Natural killer cell (primary cell): ENCODE data around the gene FBLN1. TPM values are rescaled to one million over a fixed set of nuclear protein-coding genes. Genes with fewer than 3 reads are reported as not detected.

Source experiments
- ATAC-seq, 3 donors: fragments of 150-1000 bp in 2 of 3; fragments of 200-7000 bp in 1 of 3; cut with Tn5 transposase; 1 replicate in 1 of 3; 2 replicates in 2 of 3; pipeline ENCODE4 v1.10.0; 2021; ENCODE audit warnings: mild to moderate bottlenecking in 2 of 3, moderate library complexity in 2 of 3
- DNase-seq, 2 donors: peaks; one replicate each; pipeline versions ENCODE4 v3.0.0 to v3.0.0-alpha.2; 2013 to 2021; ENCODE audit warnings: mixed read lengths in 1 of 2
- H3K27ac ChIP-seq: one replicate; pipeline ENCODE4 v1.5.1; 2013; ENCODE audit warnings: mild to moderate bottlenecking, low read length
- H3K27me3 ChIP-seq: one replicate; pipeline ENCODE4 v1.6.1; 2013; ENCODE audit warnings: low read length; ENCODE audit not compliant: control insufficient read depth, insufficient read depth
- H3K36me3 ChIP-seq: one replicate; pipeline ENCODE4 v1.6.1; 2013; ENCODE audit warnings: low read length; ENCODE audit not compliant: control insufficient read depth, insufficient read depth
- H3K4me1 ChIP-seq: one replicate; pipeline ENCODE4 v1.6.1; 2013; ENCODE audit warnings: low read length; ENCODE audit not compliant: control insufficient read depth, insufficient read depth
- H3K4me3 ChIP-seq: one replicate; pipeline ENCODE4 v1.5.1; 2013; ENCODE audit warnings: low read length
- H3K9me3 ChIP-seq: one replicate; pipeline ENCODE4 v1.6.1; 2013; ENCODE audit warnings: low read length; ENCODE audit not compliant: control insufficient read depth, insufficient read depth
- H3K27ac Mint-ChIP-seq, 2 donors: one replicate each; pipeline ENCODE4 v1.8.0; 2022; ENCODE audit warnings: mild to moderate bottlenecking in 2 of 2, mixed read lengths in 2 of 2, moderate library complexity in 1 of 2
- H3K27me3 Mint-ChIP-seq, 2 donors: one replicate each; pipeline ENCODE4 v1.8.0; 2022; ENCODE audit warnings: low read depth in 2 of 2, mixed read lengths in 2 of 2
- H3K36me3 Mint-ChIP-seq: one replicate; pipeline ENCODE4 v1.8.0; 2022; ENCODE audit warnings: mixed read lengths
- H3K4me1 Mint-ChIP-seq, 2 donors: one replicate each; pipeline ENCODE4 v1.8.0; 2022; ENCODE audit warnings: mixed read lengths in 2 of 2
- H3K4me3 Mint-ChIP-seq: one replicate; pipeline ENCODE4 v1.8.0; 2022; ENCODE audit warnings: mild to moderate bottlenecking, moderate library complexity, mixed read lengths
- H3K9me3 Mint-ChIP-seq, 2 donors: one replicate each; pipeline ENCODE4 v1.8.0; 2022; ENCODE audit warnings: mixed read lengths in 2 of 2
- CTCF ChIP-seq: fragments of 200-600 bp; IDR thresholded peaks from one replicate; pipeline ENCODE4 v1.8.0; 2022; ENCODE audit warnings: antibody characterized with exemption
- WGBS: methylation state at CpG from one replicate; pipeline ENCODE4 v1.1.7; 2013; ENCODE audit warnings: missing lambda C conversion rate; ENCODE audit not compliant: insufficient coverage; 5-methylcytosine and 5-hydroxymethylcytosine counted together
- intact Hi-C: fragments of 100-400 bp; cut with micrococcal nuclease; formaldehyde crosslinking; loops from one replicate; pipeline ENCODE4 v1.14.2; 2022
- total RNA-seq, 4 donors: library from RNA; stranded (reverse); fragments of 120-200 nt in 1 of 4; gene quantifications; one replicate each; pipeline versions ENCODE4 v1.2.3 to v1.2.4, GENCODE V29; 2013 to 2022

The FBLN1 gene
- total RNA-seq, 3 donors from 2014 or later (not counting 1 experiment from before 2014, with no cell fraction given), result 0.58 TPM; not detected in 2

- Histone ChIP-seq H3K4me1 (no peaks in the 10 kb centered on the region), H3K9me3 (no peaks in the 10 kb centered on the region), H3K4me3 (no peak overlapping the region), H3K27me3 (no peaks in the 10 kb centered on the region), H3K36me3 (no peaks in the 10 kb centered on the region), H3K27ac (no peak overlapping the region)
- no peak for ATAC-seq
- no peak for DNase-seq
- Mint-ChIP-seq H3K4me3 (no peak overlapping the region), H3K36me3 (no peaks in the 10 kb centered on the region), H3K9me3 (no peaks in the 10 kb centered on the region), H3K27me3 (peaks cover 2 to 9% of the 10 kb centered on the region in 2 donors), H3K27ac (no peak overlapping the region), H3K4me1 (no peaks in the 10 kb centered on the region)
- TF ChIP-seq CTCF, result no peak
- intact Hi-C loops, result loop anchor here (5.0 kb wide), 1 partner anchor 278 kb away; no protein-coding TSS in a partner anchor
- 95% methylated on average over 9 of the region's 9 CpGs for WGBS
Observed at GRCh38 chr22:45549762-45550378, 47.2 kb downstream of the FBLN1 start.

- H3K27ac ChIP-seq, result no peak overlapping the region
- Mint-ChIP-seq H3K9me3 (no peaks in the 10 kb centered on the region), H3K4me3 (no peak overlapping the region), H3K27me3 (peaks cover 2 to 11% of the 10 kb centered on the region in 2 donors), H3K4me1 (no peaks in the 10 kb centered on the region), H3K27ac (no peak overlapping the region), H3K36me3 (no peaks in the 10 kb centered on the region)
- H3K4me1 ChIP-seq, result no peaks in the 10 kb centered on the region
- no peak for TF ChIP-seq CTCF
- ATAC-seq (no peak), DNase-seq (no peak)
- no peaks in the 10 kb centered on the region for H3K36me3 ChIP-seq
- WGBS, result 97% methylated on average over 14 of the region's 14 CpGs
- no peaks in the 10 kb centered on the region for H3K27me3 ChIP-seq
- H3K9me3 ChIP-seq, result no peaks in the 10 kb centered on the region
- intact Hi-C loops, result loop anchor here (5.0 kb wide), 1 partner anchor 278 kb away; no protein-coding TSS in a partner anchor
- no peak overlapping the region for H3K4me3 ChIP-seq
Observed at GRCh38 chr22:45550416-45550815, 47.7 kb downstream of the FBLN1 start.

- no peak overlapping the region for H3K27ac ChIP-seq
- intact Hi-C loops, result loop anchor here (5.0 kb wide), 1 partner anchor 279 kb away; no protein-coding TSS in a partner anchor
- no peaks in the 10 kb centered on the region for H3K36me3 ChIP-seq
- Mint-ChIP-seq H3K27me3 (peaks cover 2 to 16% of the 10 kb centered on the region in 2 donors), H3K27ac (no peak overlapping the region), H3K4me1 (no peaks in the 10 kb centered on the region), H3K4me3 (no peak overlapping the region), H3K36me3 (no peaks in the 10 kb centered on the region), H3K9me3 (no peaks in the 10 kb centered on the region)
- TF ChIP-seq CTCF, result no peak
- H3K27me3 ChIP-seq, result no peaks in the 10 kb centered on the region
- DNase-seq (no peak), ATAC-seq (no peak)
- no peaks in the 10 kb centered on the region for H3K9me3 ChIP-seq
- no peaks in the 10 kb centered on the region for H3K4me1 ChIP-seq
- H3K4me3 ChIP-seq, result no peak overlapping the region
- 86% methylated on average over 11 of the region's 11 CpGs for WGBS
Observed at GRCh38 chr22:45550891-45551290, 48.2 kb downstream of the FBLN1 start.
